ENCODE results near the gene EMC7. TPM values are rescaled to one million over a fixed set of nuclear protein-coding genes. Genes with fewer than 3 reads are reported as not detected.

EMC7 gene
- total and polyA plus RNA-seq, 9 donors: 27.4 to 118 (median 41.5) TPM

DNA sequence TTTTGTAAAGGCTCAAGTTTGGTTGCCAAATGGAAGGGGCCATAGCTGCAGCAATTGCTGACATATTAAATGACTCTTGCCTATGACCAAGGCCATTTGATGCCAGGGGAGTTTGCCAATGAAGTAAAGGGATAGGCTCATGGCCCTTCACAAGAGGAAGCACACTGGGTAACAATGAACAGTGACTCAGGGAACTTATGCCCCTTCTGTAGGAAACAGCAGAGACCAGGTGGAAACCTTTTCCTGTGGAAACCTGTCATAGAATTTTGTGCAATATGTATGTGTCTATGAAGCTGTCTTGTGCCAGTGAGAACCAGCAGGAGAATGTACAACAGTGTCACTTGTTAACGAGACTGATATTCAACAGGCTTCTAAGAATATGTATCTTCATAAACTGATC lies 37.2 kb downstream of the EMC7 start:
- H3K27ac ChIP-seq: no peak overlapping the region
- H3K4me3 ChIP-seq: no peak overlapping the region
- no peak for DNase-seq
- TF ChIP-seq POLR2A (IDR thresholded peaks at IDR 0.05): no peak
- TF ChIP-seq, protein P1, sequence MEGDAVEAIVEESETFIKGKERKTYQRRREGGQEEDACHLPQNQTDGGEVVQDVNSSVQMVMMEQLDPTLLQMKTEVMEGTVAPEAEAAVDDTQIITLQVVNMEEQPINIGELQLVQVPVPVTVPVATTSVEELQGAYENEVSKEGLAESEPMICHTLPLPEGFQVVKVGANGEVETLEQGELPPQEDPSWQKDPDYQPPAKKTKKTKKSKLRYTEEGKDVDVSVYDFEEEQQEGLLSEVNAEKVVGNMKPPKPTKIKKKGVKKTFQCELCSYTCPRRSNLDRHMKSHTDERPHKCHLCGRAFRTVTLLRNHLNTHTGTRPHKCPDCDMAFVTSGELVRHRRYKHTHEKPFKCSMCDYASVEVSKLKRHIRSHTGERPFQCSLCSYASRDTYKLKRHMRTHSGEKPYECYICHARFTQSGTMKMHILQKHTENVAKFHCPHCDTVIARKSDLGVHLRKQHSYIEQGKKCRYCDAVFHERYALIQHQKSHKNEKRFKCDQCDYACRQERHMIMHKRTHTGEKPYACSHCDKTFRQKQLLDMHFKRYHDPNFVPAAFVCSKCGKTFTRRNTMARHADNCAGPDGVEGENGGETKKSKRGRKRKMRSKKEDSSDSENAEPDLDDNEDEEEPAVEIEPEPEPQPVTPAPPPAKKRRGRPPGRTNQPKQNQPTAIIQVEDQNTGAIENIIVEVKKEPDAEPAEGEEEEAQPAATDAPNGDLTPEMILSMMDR (IDR thresholded peaks at IDR 0.05): no peak
- H3K27me3 ChIP-seq: no peaks in the 10 kb centered on the region
- intact Hi-C loops (cut with DNase I): loop anchor here in 3 of 4 donors (5.0 to 10.0 kb wide), 3 partner anchors 140 to 150 kb away; partner anchors contain the start of gene KATNBL1 (in 2 of the 3)
- no peaks in the 10 kb centered on the region for H3K4me1 ChIP-seq (ENCODE audit: insufficient read depth)
- WGBS, 3 donors: 0% methylated on average over 1 of the region's 1 CpG
- H3K36me3 ChIP-seq: no peaks in the 10 kb centered on the region
- H3K9me3 ChIP-seq: no peaks in the 10 kb centered on the region

DNA sequence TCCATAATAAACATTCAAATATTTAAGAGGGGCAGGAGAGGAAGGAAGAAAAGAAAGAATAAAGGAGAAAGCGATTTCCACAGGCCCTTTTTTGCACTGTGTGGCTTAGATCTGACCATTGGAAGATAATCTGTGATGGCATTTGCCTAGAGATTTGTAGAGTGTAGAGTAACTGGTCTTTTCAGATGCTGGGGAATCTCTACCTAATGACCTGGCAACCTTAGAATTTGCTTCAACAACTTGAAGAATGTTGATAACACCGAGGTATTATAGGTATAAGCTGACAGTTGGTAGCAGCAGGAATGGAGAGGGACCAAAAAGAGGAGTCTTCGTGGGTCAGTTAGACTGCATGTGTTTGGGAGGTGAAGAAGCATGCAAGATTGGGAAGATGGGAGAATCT lies 41.7 kb downstream of the EMC7 start:
- no peak overlapping the region for H3K4me3 ChIP-seq
- TF ChIP-seq, protein P1 (IDR thresholded peaks at IDR 0.05): no peak
- TF ChIP-seq EP300 (IDR thresholded peaks at IDR 0.05): no peak
- TF ChIP-seq POLR2A (IDR thresholded peaks at IDR 0.05): no peak
- H3K27me3 ChIP-seq: no peaks in the 10 kb centered on the region
- no peak overlapping the region for H3K27ac ChIP-seq
- H3K4me1 ChIP-seq (ENCODE audit: insufficient read depth): no peaks in the 10 kb centered on the region
- no peaks in the 10 kb centered on the region for H3K36me3 ChIP-seq
- DNase-seq: no peak
- 68 to 75% (median 69%) methylated on average over 3 of the region's 3 CpGs for WGBS, 3 donors
- intact Hi-C loops (cut with DNase I): loop anchor here in 3 of 4 donors (5.0 to 10.0 kb wide), 3 partner anchors 145 to 155 kb away; partner anchors contain the start of gene KATNBL1 (in 2 of the 3)
- H3K9me3 ChIP-seq: no peaks in the 10 kb centered on the region

DNA sequence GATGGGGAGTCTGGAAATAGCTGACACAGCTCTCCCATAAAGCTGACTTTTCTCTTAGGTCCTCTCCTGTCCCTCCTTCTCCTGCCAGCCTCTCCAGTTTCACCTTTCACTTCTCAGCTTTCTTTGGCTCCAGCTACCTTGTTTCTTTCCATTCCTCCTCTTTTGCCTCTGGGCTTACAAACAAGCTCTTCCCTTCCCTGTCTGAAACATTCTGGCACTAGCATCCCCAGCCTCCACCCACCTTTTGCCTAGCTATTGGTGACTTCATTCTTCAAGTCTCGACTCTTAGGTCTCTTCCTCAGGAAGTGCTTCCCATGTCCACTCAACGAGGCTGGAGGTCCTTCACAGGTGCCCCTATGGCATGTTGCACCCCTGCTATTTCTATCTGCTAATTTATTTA lies 42.2 kb downstream of the EMC7 start:
- no peaks in the 10 kb centered on the region for H3K36me3 ChIP-seq
- H3K4me1 ChIP-seq (ENCODE audit: insufficient read depth): no peaks in the 10 kb centered on the region
- no peak overlapping the region for H3K27ac ChIP-seq
- H3K9me3 ChIP-seq: no peaks in the 10 kb centered on the region
- no peaks in the 10 kb centered on the region for H3K27me3 ChIP-seq
- TF ChIP-seq EP300 (IDR thresholded peaks at IDR 0.05) (no peak), POLR2A (IDR thresholded peaks at IDR 0.05) (no peak)
- TF ChIP-seq, protein P1 (IDR thresholded peaks at IDR 0.05): no peak
- H3K4me3 ChIP-seq: no peak overlapping the region
- WGBS, 3 donors: 41 to 64% (median 45%) methylated on average over 2 of the region's 2 CpGs
- DNase-seq: no peak
- intact Hi-C loops (cut with DNase I): no loop called here

DNA sequence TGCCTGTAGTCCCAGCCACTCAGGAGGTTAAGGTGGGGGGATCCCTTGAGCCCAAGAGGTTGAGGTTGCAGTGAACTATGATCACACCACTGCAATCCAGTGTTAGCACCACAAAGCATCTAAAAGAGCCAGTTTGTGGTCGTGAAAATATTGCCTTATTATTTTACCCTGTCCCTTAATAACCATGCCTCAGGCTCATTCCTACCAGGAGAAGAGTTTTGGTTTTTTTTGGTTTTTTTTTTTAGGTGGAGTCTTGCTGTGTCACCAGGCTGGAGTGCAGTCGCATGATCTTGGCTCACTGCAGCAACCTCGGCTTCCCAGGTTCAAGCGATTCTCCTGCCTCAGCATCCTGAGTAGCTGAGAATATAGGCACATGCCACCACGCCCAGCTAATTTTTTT lies 44.8 kb downstream of the EMC7 start:
- no peak for TF ChIP-seq EP300 (IDR thresholded peaks at IDR 0.05)
- TF ChIP-seq POLR2A (IDR thresholded peaks at IDR 0.05): no peak
- TF ChIP-seq, protein P1 (IDR thresholded peaks at IDR 0.05): no peak
- Histone ChIP-seq H3K36me3 (no peaks in the 10 kb centered on the region), H3K27ac (no peak overlapping the region), H3K27me3 (no peaks in the 10 kb centered on the region), H3K4me1 (ENCODE audit: insufficient read depth) (no peaks in the 10 kb centered on the region), H3K4me3 (no peak overlapping the region), H3K9me3 (no peaks in the 10 kb centered on the region)
- no peak for DNase-seq
- intact Hi-C loops (cut with DNase I): no loop called here
- WGBS, 3 donors: 84 to 91% (median 90%) methylated on average over 5 of the region's 5 CpGs
